NCI-H460 (cell line): ENCODE results near the gene URB1. TPM values are rescaled to one million over a fixed set of nuclear protein-coding genes. Genes with fewer than 3 reads are reported as not detected.
"Not testable (repeated sequence)": the region's sequence is repeated elsewhere in the genome, so short reads cannot be mapped to it uniquely, and the experiment has no call there.

Experiments
- DNase-seq: peaks from one replicate; pipeline ENCODE4 v3.0.0-alpha.2; 2016; ENCODE audit warnings: low read depth; ENCODE audit errors: extremely low read depth
- small RNA-seq, 2 experiments: library from RNA; depleted of rRNA; stranded (forward); fragments of <200 nt; gene quantifications; one replicate each; pipeline ENCODE3, GENCODE V24; 2014
- total RNA-seq: library from RNA; depleted of rRNA; stranded (reverse); fragments of >200 nt; shearing (Covaris generic); gene quantifications from 2 replicates; pipeline ENCODE4 v1.2.3, GENCODE V29; 2014; rRNA removed

Gene URB1
- total RNA-seq, 1 experiment from 2014 or later = 26.4 TPM

DNA sequence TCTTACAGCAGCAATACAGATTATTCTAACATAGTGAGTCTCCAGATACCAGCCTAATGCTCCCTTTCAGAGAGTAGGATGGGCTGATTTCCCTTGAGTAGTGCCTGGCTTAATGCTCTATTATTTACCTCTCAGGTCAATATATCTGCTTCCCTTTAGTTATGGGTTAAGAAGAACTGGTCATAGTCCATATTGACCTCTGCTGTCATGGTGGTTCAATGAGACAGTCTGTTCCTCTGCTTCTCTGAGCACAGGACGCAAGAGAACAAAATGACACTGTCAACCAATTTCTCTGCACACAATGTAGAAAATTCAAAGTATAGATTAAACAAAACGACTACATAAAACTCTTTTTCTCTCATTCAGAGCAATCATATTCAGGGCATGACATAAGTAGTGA, 91.2 kb downstream of the URB1 start:
- DNase-seq = no peak

DNA sequence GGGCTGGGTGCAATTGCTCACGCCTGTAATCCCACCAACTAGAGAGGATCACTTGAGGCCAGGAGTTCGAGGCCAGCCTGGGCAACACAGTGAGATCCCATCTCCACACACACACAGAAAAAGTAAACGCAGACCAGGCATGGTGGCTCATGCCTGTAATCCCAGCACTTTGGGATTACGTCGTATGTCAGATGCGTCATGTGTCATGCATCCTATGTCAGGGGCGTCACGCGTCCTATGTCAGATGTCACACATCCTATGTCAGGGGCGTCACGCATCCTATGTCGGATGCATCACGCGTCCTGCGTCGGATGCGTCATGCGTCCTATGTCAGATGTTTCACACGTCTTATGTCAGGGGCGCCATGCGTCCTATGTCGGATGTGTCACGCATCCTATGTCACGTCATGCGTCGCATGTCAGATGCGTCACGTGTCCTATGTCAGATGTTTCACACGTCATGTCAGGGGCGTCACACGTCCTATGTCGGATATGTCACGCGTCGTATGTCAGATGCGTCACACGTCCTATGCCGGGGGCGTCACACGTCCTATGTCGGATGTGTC, 92.6 kb downstream of the URB1 start:
- DNase-seq = no peak

DNA sequence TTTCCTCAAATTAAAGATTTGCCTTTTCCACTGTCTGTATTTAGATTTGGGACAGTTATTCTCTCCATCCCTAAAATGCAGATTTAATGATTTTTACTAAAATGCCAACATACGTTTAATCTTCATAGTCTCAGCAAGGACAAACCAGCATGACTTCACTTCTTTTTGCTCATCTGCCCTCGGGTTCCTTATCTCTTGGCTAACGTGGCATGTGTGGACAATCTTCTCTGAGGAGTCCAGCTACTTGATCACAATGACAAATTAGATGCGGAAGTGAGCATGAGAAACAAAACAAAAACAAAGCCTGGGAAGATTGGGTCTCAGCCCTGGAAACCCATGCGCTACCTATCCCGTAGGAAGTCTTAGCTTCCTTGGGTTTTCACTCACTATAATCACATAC, 93.1 kb downstream of the URB1 start:
- DNase-seq = no peak

DNA sequence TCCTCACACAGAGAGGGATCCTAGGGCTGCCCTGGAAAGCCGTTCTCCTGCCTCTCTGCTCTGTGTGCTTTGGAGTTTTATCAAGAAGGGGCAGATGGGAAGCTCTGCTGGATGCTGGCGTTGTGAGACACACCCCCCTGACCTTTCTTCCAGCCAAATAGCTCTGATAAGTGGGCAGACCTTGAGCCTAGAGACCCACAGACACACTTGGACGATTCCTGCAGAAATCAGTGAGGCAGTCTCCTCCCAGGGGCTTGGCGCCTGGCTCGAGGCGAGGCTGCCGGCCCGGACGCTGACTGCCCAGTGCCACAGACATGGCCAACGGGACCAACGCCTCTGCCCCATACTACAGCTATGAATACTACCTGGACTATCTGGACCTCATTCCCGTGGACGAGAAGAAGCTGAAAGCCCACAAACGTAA, 94.1 kb downstream of the URB1 start, which contains the start of gene MRAP:
MRAP (plus strand) TSS at position 198 of the 424 bp plus-strand sequence; CDS start at position 315, 117 bp downstream.
- DNase-seq = no peak

DNA sequence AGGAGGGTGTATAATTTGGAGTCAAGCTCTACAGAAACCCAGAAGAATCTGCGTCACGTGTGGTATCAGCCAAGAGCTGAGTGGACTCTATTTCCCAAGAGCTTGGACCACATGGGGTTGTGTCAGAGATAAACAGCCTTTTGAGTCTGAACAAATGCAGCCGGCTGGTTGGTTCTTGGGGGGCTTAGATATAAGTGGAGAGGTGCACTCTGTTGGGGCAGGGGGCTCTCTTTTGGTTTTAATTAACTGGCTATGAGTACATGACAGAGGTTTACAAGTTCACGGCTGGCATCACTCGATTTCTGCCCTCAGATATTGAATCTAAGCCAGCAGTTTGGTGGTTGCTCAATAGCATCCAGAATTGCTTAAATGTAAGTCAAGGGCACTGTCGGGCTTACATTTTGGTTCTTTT, 94.7 kb downstream of the URB1 start:
- no peak for DNase-seq

DNA sequence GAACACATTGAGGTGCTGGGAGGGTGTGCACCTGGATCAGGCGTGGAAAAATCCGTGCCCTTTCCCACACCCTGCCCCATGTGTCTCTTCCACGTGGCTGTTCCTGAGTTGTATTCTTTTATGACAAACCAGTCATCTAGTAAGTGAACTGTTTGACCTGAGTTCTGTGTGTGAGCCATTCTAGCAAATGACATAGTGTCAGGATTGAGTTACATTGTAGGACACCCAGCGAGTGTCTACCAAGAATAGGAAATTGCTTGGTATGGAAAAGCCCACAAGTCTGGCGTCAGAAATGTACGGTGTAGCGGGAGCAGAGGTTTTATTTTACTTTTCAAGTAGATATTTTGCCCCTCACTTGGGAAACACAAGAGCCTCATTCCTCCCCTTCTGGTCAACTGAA, 95.4 kb downstream of the URB1 start:
- no peak for DNase-seq

DNA sequence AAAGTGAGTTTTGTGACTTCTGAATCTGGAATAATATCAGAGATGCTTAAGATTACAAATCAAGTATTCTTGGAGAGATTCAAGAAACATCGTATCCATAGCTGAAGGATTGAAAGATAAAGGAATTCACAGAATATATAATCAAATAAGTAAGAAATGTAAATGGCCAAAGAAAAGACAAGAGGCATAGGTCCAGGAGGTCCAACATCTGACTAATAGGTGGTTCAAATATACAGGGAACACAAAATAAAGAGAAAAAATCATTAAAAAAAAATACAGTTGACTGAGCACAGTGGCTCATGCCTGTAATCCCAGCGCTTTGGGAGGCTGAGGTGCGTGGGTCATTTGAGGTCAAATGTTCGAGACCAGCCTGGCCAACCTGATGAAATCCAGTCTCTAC, 107.3 kb downstream of the URB1 start:
- DNase-seq = no peak

DNA sequence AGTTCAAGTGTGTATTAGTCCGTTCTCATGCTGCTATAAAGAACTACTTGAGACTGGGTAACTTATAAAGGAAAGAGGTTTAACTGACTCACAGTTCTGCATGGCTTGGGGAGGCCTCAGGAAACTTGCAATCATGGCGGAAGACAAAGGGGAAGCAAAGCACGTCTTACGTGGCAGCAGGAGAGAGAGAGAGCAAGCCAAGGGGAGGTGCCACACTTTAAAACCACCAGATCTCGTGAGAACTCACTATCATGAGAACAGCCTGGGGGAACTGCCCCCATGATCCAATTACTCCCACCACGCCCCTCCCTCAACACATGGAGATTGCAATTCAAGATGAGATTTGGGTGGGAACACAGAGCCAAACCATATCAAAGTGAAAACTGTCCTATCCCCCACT, 109.8 kb downstream of the URB1 start:
- no peak for DNase-seq

DNA sequence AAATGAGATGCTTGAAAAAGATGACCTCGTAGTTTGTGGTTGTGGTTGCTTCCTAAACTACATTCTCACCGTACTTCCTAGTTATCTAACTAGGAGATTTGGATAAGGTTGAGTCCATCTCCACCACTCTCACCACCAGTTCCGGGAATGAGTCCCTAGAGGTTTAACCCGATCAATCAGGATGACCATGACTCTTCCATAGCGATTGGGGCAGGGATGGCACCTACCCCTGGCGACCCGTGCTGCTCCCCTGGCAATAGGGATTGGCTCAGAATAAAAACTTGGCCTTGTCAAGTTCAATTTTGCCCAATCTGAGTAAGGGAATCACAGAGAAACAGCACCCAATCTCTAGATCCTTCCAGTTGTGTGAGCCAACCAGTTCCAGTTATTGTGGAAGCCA, 111.3 kb downstream of the URB1 start:
- DNase-seq = no peak

DNA sequence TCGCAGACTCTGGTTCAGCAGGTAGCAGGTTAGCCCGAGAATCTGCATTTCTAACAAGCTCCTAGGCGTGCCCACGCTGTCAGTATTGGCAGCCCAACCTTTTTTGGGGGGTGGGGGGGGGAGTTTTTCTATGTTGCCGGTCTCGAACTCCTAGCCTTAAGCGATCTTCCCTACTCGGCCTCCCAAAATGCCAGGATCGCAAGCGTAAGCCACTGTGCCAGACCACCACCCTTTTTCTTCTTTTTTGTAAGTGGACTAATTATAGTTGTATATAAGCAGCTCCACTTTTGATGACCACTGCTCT, 113.5 kb downstream of the URB1 start:
- no peak for DNase-seq

DNA sequence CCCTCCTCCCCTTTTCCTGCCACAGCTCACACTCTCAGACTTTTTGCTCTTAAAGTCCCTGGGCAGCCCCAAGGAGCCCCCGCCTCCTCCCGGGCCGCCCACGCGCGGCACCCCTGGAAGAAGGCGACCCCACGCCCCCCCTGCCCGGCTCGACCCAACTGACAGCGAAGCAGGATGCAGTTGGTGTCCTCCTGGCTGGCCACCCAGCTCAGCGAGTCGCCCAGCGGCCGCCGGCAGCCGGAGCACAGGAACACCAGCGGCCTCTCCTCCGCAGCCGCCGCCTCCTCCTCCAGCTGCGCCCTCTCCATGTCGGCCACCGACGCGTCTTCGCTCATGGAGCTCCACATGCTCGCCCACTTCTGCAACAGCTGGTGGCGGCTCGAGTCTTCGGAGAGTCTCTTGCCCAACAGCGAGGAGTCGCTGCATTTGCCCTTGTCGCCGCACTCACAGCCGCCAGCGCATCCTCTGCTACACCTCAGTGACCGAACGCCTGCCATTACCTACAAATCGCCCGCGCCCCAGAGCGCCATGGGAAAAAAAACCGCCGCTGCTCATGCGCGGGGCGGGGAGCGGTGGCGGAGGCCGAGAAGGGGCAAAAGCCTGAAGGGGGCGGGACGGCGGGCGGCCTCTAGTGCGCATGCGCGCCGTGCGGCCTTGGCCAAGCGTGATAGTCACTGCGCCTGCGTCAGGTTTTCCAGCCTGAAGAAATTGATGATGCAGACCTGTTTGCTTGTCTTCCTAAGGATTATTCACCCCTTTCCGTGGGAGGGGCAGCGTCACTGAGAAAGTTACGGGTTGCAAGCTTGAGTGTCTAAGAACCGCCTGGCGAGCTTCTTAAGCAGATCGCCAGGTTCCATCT, 114.1 kb downstream of the URB1 start, which contains the start of gene MIS18A:
MIS18A (minus strand) TSS at position 532 of the 859 bp plus-strand sequence; CDS start at position 497, 35 bp downstream.
- peak; percentile 87 for DNase-seq

DNA sequence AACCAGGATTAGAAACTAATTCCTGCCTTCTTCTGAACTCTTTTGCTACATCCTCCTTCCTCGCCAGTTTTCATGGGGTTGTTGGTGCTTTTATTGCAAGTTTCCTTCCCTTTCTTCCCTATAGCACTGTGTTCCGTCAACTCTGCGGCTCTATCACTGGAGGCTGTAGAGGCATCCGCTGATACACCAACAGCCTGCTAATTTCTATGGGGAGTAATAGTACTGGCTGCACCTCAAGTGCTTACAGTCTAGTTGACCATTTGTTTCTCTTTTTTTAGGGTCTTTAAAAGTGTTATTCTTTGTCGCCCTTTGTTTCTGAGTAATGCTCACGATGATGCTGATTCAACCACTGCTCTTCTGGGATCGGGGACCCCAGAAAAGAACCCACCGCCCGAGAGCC, 114.7 kb downstream of the URB1 start:
- DNase-seq = no peak

DNA sequence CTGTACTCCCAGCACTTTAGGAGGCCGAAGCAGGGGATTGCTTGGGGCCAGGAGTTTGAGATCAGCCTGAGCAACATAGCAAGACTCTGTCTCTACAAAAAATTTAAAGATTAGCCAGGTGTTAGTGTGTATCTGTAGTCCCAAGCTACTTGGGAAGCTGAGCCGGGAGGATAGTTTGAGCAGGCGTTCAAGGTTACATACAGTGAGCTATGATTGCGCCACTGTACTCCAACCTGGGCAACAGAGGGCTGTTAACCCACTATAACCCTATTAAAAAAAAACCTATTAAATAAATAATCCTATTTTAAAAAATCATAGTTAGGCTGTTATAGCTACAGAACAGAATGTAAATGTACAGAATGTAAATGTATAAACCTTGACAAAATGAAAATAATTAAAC, 116.1 kb downstream of the URB1 start:
- DNase-seq = no peak

DNA sequence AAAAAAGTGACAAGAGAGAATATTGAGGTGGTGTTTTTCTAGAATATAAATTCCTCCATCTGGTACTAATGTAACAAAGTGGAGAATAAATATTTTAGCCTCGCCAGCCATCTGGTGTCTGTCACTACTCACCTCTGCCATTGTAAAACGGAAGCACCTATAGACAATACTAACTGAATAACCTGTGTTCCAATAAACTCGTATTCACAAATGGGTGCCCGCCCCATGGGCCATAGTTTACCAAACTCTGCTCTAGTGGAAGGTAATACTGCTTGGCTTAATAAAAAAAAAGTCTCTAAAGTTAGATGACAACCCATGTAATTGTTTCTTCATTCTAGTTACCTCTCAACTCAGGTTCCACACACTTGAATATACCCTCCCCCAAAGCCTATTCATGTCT, 122.1 kb downstream of the URB1 start:
- DNase-seq = no peak

DNA sequence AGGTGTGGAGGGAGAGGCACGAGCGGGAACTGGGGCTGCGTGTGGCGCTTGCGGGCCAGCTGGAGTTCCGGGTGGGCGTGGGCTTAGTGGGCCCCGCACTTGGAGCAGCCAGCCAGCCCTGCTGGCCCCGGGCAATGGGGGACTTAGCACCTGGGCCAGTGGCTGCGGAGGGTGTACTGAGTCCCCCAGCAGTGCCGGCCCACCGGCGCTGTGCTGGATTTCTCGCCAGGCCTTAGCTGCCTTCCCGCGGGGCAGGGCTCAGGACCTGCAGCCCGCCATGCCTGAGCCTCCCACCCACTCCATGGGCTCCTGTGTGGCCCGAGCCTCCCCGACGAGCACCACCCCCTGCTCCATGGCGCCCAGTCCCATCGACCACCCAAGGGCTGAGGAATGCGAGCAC, 127.5 kb downstream of the URB1 start:
- not testable (repeated sequence) for DNase-seq

DNA sequence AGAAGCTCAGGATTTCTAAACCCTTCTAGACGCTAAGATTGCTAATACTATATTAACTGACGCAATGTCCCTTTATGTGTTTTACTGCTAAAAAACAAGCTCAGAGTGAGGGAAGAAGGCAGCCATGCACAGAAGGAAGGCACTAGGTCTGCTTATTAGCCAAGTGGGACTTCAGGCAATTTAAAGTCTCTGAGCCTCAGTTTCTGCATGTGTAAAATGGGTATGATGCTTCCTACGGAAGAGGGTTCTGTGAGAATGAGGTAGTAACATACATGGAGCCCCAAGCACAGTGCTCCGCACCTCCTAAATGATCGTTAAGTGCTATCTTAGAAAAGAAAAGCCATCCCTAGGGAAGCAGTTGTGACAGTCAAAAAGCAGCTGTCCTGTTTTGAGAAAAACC, 130.9 kb downstream of the URB1 start:
- no peak for DNase-seq

Small RNA genes within 50 kb of the gene (small RNA-seq; reads per million reads assigned to genes)
- 8.6 to 18.3 reads per million in 2 experiments for gene SNORA80A

Other genes starting within 250 kb of the URB1 start
- 7.3 and 10.7 TPM in 2 replicates for gene MIS18A, start 114.0 kb downstream of the URB1 start, total RNA-seq
- gene MRAP, start 94.2 kb downstream of the URB1 start, total RNA-seq = not detected in 2 replicates
- 46.5 and 55.7 TPM in 2 replicates for gene EVA1C, start 19.7 kb upstream of the URB1 start, total RNA-seq
- 0.84 TPM in 1 of 2 replicates, not detected in the other for gene TCP10L, start 192.5 kb upstream of the URB1 start, total RNA-seq
- 44.5 and 52.7 TPM in 2 replicates for gene CFAP298, start 219.4 kb upstream of the URB1 start, total RNA-seq